B cell (primary cell): ENCODE data around the gene TRAPPC11. TPM values are rescaled to one million over a fixed set of nuclear protein-coding genes. Genes with fewer than 3 reads are reported as not detected.

ENCODE experiments used
- ATAC-seq: fragments of 200-7000 bp; cut with Tn5 transposase; one replicate; pipeline ENCODE4 v1.10.0; 2021; ENCODE audit warnings: low read depth, mild to moderate bottlenecking, moderate number of reproducible peaks, moderate library complexity
- CTCF ChIA-PET: fragments of 350-600 bp; sonication (Branson Sonifier 250); formaldehyde crosslinking; loops from one replicate; lab custom pipeline; 2021; ENCODE audit warnings: antibody characterized with exemption, inconsistent platforms; lab: Charles Lee
- POLR2A ChIA-PET: fragments of 350-600 bp; sonication (Branson Sonifier 250); formaldehyde crosslinking; loops from one replicate; lab custom pipeline; 2021; ENCODE audit warnings: antibody characterized with exemption; lab: Charles Lee
- DNase-seq: peaks from one replicate; pipeline ENCODE4 v3.0.0; 2013
- H2AFZ ChIP-seq: 2 replicates; pipeline ENCODE4 v1.6.1; 2012; ENCODE audit warnings: mild to moderate bottlenecking, low read depth, low read length; ENCODE audit not compliant: insufficient read depth, poor library complexity, severe bottlenecking
- H3K27ac ChIP-seq, 2 donors: 1 replicate in 1 of 2; 2 replicates in 1 of 2; pipeline ENCODE4 v1.5.1; 2012 to 2013; ENCODE audit warnings: low read length in 2 of 2, mild to moderate bottlenecking in 2 of 2, moderate library complexity in 1 of 2
- H3K27me3 ChIP-seq, 4 experiments: fragments of 200-600 bp in 1 of 4; sonication (generic) in 1 of 4; replicated peaks in 1 of 4; 1 replicate in 2 of 4; 2 replicates in 2 of 4; pipeline versions ENCODE4 v1.6.1 to v1.7.0; 2013 to 2016; ENCODE audit warnings: low read length in 3 of 4, mild to moderate bottlenecking in 2 of 4, mixed read lengths in 1 of 4, moderate library complexity in 1 of 4; ENCODE audit not compliant: insufficient read depth in 4 of 4, control insufficient read depth in 3 of 4; ENCODE audit errors: control extremely low read depth in 1 of 4
- H3K36me3 ChIP-seq, 2 experiments: replicated peaks in 1 of 2; 1 replicate in 1 of 2; 2 replicates in 1 of 2; pipeline versions ENCODE4 v1.6.1 to v1.7.1; 2013; ENCODE audit warnings: low read length in 1 of 2; ENCODE audit not compliant: insufficient read depth in 2 of 2, control insufficient read depth in 1 of 2; ENCODE audit errors: control extremely low read depth in 1 of 2, extremely low read depth in 1 of 2
- H3K4me1 ChIP-seq, 2 donors: fragments of 200-600 bp in 1 of 2; sonication (generic) in 1 of 2; 1 replicate in 1 of 2; 2 replicates in 1 of 2; pipeline versions ENCODE4 v1.5.1 to v1.6.1; 2013 to 2017; ENCODE audit warnings: low read length in 2 of 2; ENCODE audit not compliant: control insufficient read depth in 2 of 2, insufficient read depth in 2 of 2
- H3K4me2 ChIP-seq: replicated peaks from 2 replicates; pipeline ENCODE3; 2012; ENCODE audit warnings: mild to moderate bottlenecking, low read depth, low read length; ENCODE audit not compliant: poor library complexity, severe bottlenecking
- H3K4me3 ChIP-seq, 5 experiments: fragments of 200-600 bp in 1 of 5; sonication (generic) in 1 of 5; 1 replicate in 3 of 5; 2 replicates in 2 of 5; pipeline versions ENCODE4 v1.5.1 to v1.7.0; 2011 to 2016; ENCODE audit warnings: low read length in 4 of 5, mild to moderate bottlenecking in 4 of 5, low read depth in 2 of 5, control low read depth in 1 of 5, moderate library complexity in 1 of 5; ENCODE audit not compliant: insufficient read depth in 1 of 5; ENCODE audit errors: control extremely low read depth in 1 of 5, extremely low read depth in 1 of 5
- H3K79me2 ChIP-seq: fragments of 200-600 bp; sonication (generic); one replicate; pipeline ENCODE4 v1.6.0; 2016; ENCODE audit warnings: low read length; ENCODE audit not compliant: control insufficient read depth, insufficient read depth
- H3K9ac ChIP-seq: fragments of 200-600 bp; sonication (generic); 2 replicates; pipeline ENCODE4 v1.6.1; 2017; ENCODE audit warnings: mild to moderate bottlenecking, low read length, moderate library complexity
- H3K9me3 ChIP-seq, 3 donors: one replicate each; pipeline versions ENCODE4 v1.6.1 to v1.7.1; 2013; ENCODE audit warnings: low read length in 2 of 3; ENCODE audit not compliant: control insufficient read depth in 2 of 3, insufficient read depth in 1 of 3; ENCODE audit errors: control extremely low read depth in 1 of 3
- H4K20me1 ChIP-seq: 2 replicates; pipeline ENCODE4 v1.6.0; 2012; ENCODE audit warnings: mild to moderate bottlenecking, low read length; ENCODE audit not compliant: insufficient read depth, control insufficient read depth, poor library complexity, severe bottlenecking
- H3K27ac Mint-ChIP-seq: one replicate; pipeline ENCODE4 v1.8.0; 2021; ENCODE audit warnings: mixed read lengths
- H3K27me3 Mint-ChIP-seq: one replicate; pipeline ENCODE4 v1.8.0; 2021; ENCODE audit warnings: mixed read lengths
- H3K4me1 Mint-ChIP-seq: one replicate; pipeline ENCODE4 v1.8.0; 2021; ENCODE audit warnings: mixed read lengths
- H3K4me3 Mint-ChIP-seq: one replicate; pipeline ENCODE4 v1.8.0; 2021; ENCODE audit warnings: mixed read lengths
- H3K9me3 Mint-ChIP-seq: one replicate; pipeline ENCODE4 v1.8.0; 2022; ENCODE audit warnings: mixed read lengths; ENCODE audit not compliant: insufficient read depth
- EZH2 ChIP-seq: IDR thresholded peaks from 2 replicates; pipeline ENCODE4 v1.6.1; 2012; ENCODE audit warnings: borderline replicate concordance, low read depth, mild to moderate bottlenecking, moderate library complexity, low read length; ENCODE audit not compliant: insufficient read depth, poor library complexity, severe bottlenecking
- WGBS: methylation state at CpG from one replicate; pipeline ENCODE4 v1.1.5; 2013; ENCODE audit warnings: missing lambda C conversion rate; ENCODE audit not compliant: insufficient coverage; 5-methylcytosine and 5-hydroxymethylcytosine counted together
- intact Hi-C: fragments of 100-400 bp; cut with micrococcal nuclease; formaldehyde crosslinking; loops from one replicate; pipeline ENCODE4 v1.10.0; 2022
- polyA plus RNA-seq: library from polyadenylated mRNA; depleted of rRNA; stranded (reverse); fragments of >200 nt; gene quantifications from 2 replicates; pipeline ENCODE4 v1.2.3, GENCODE V29; 2012
- total RNA-seq, 2 donors: library from RNA; stranded (reverse); fragments of 120-200 nt in 1 of 2; gene quantifications; 1 replicate in 1 of 2; 2 replicates in 1 of 2; pipeline versions ENCODE4 v1.2.3 to v1.2.4, GENCODE V29; 2013 to 2022
- TF ChIP-seq, protein P1 (sequence below): fragments of 200-600 bp; IDR thresholded peaks from one replicate; pipeline ENCODE4 v1.8.0; 2022; ENCODE audit warnings: antibody characterized with exemption, mild to moderate bottlenecking

TRAPPC11 gene
- total and polyA plus RNA-seq, 2 donors (not counting 1 experiment from before 2014, with no cell fraction given): 23.5 to 53.8 TPM

DNA sequence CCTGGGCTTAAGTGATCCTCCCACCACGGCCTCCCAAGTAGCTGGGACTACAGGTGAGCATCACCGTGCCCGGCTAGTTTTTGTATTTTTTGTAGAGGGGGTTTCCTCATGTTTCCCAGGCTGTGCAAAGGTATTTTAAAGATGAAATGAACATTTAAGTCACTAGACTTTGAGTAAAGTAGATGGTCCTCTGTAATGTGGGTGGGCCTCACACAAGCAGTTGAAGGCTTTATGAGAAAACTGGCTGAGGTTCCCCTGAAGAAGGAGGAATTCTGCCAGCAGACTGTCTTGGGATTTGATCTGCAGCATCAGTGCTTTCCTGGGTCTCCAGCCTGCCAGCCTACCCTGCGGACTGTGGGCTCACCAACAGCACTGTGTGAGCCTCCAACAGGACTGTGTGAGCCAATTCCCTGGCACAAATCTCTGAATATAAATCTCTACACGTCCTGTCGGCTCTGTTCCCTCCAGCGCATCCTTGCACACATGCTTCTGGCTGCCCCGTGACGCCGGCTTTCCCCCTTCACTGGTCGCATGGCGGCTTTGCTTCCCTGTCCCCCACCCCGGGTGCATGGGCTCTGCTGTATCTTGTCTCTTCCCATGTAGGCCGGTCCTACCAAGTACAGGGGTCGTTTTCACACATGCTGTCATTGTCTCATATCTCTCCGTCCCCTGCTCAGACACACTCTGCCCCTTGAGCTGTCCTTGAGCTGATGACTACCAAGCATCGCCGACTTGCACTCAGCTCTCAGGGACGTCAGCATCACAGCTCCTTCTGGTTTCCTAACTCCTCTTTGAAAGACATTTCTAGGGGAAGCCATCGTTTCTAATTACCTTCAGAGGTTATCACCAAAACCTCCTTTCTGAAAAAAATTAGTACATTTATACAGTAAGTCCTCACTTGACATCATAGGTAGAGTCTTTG, 46.5 kb upstream of the TRAPPC11 start:
- no peak for TF ChIP-seq EZH2
- TF ChIP-seq, protein P1, sequence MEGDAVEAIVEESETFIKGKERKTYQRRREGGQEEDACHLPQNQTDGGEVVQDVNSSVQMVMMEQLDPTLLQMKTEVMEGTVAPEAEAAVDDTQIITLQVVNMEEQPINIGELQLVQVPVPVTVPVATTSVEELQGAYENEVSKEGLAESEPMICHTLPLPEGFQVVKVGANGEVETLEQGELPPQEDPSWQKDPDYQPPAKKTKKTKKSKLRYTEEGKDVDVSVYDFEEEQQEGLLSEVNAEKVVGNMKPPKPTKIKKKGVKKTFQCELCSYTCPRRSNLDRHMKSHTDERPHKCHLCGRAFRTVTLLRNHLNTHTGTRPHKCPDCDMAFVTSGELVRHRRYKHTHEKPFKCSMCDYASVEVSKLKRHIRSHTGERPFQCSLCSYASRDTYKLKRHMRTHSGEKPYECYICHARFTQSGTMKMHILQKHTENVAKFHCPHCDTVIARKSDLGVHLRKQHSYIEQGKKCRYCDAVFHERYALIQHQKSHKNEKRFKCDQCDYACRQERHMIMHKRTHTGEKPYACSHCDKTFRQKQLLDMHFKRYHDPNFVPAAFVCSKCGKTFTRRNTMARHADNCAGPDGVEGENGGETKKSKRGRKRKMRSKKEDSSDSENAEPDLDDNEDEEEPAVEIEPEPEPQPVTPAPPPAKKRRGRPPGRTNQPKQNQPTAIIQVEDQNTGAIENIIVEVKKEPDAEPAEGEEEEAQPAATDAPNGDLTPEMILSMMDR: no peak
- intact Hi-C loops: no loop called here
- POLR2A ChIA-PET: no interaction called here
- no peaks in the 10 kb centered on the region for H4K20me1 ChIP-seq
- H3K4me1 ChIP-seq: no peaks in the 10 kb centered on the region
- no peak overlapping the region for H3K9ac ChIP-seq
- no peaks in the 10 kb centered on the region for H3K9me3 ChIP-seq
- CTCF ChIA-PET: interaction anchor here (0.7 kb wide), 1 partner anchor 1288 kb away, joined by 3 read pairs; no protein-coding TSS in a partner anchor
- H3K27ac ChIP-seq: no peak overlapping the region
- DNase-seq: no peak
- WGBS: 90% methylated on average over 19 of the region's 20 CpGs
- no peaks in the 10 kb centered on the region for H3K4me1 Mint-ChIP-seq
- no peaks in the 10 kb centered on the region for H3K9me3 Mint-ChIP-seq
- H3K4me3 Mint-ChIP-seq: no peak overlapping the region
- H3K4me2 ChIP-seq: no peak overlapping the region
- no peak overlapping the region for H3K27ac Mint-ChIP-seq
- no peak overlapping the region for H3K4me3 ChIP-seq
- no peaks in the 10 kb centered on the region for H3K36me3 ChIP-seq
- no peak overlapping the region for H2AFZ ChIP-seq
- ATAC-seq: no peak
- H3K27me3 ChIP-seq: no peaks in the 10 kb centered on the region
- peaks cover 28% of the 10 kb centered on the region for H3K27me3 Mint-ChIP-seq
- H3K79me2 ChIP-seq: no peaks in the 10 kb centered on the region

DNA sequence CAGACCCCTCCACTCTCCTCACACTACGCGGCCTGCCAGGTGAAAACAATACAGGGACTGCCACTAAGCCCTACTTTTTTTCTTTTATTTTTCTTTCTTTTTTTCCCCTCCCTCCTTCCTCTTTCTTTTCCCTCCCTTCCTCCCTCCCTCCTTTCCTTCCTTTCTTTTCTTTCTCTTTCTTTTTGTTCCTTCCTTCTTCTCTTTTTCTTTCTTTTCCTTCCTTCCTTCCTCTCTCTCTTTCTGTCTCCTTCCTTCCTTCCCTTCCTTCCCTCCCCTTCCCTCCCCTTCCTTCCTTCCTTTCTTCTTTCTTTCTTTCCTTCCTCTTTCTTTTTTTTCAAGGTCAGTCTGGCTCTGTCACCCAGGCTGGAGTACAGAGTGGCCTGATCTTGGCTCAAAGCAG, 42.0 kb upstream of the TRAPPC11 start:
- intact Hi-C loops: no loop called here
- Mint-ChIP-seq H3K4me1 (no peaks in the 10 kb centered on the region), H3K27me3 (peaks cover 23% of the 10 kb centered on the region), H3K4me3 (no peak overlapping the region), H3K27ac (no peak overlapping the region), H3K9me3 (no peaks in the 10 kb centered on the region)
- Histone ChIP-seq H3K4me2 (no peak overlapping the region), H3K9me3 (no peaks in the 10 kb centered on the region), H3K4me3 (no peak overlapping the region), H3K27me3 (no peaks in the 10 kb centered on the region), H4K20me1 (no peaks in the 10 kb centered on the region), H3K4me1 (no peaks in the 10 kb centered on the region), H3K27ac (no peak overlapping the region), H3K79me2 (no peaks in the 10 kb centered on the region), H2AFZ (no peak overlapping the region), H3K36me3 (no peaks in the 10 kb centered on the region), H3K9ac (no peak overlapping the region)
- POLR2A ChIA-PET: no interaction called here
- no peak for TF ChIP-seq EZH2
- TF ChIP-seq, protein P1: no peak
- DNase-seq (no peak), ATAC-seq (no peak)
- 100% methylated on average over 2 of the region's 2 CpGs for WGBS
- CTCF ChIA-PET: no interaction called here
